GM18861 (cell line): Measurements from ENCODE around the gene COL19A1.

Source experiments
- ATAC-seq: cut with Tn5 transposase; IDR thresholded peaks from one replicate; pipeline ENCODE4 v1.9.1; 2021; ENCODE audit not compliant: unreplicated experiment

The COL19A1 gene

GRCh38 chr6:70118670-70119069 lies 252.3 kb downstream of the COL19A1 start:
- no peak for ATAC-seq

GRCh38 chr6:70119218-70119835 lies 253.0 kb downstream of the COL19A1 start:
- ATAC-seq, result no peak

- peak; percentile 76 for ATAC-seq
Observed at GRCh38 chr6:70124443-70124842, 258.1 kb downstream of the COL19A1 start.

GRCh38 chr6:70124882-70125545 lies 258.7 kb downstream of the COL19A1 start:
- no peak for ATAC-seq

- no peak for ATAC-seq
Observed at GRCh38 chr6:70125602-70126001, 259.2 kb downstream of the COL19A1 start.

- ATAC-seq, result no peak
Observed at GRCh38 chr6:70129341-70129740, 263.0 kb downstream of the COL19A1 start.

GRCh38 chr6:70130865-70131264 lies 264.5 kb downstream of the COL19A1 start:
- ATAC-seq, result peak; percentile 1

GRCh38 chr6:70131528-70131927 lies 265.2 kb downstream of the COL19A1 start:
- peak; percentile 90 for ATAC-seq

- no peak for ATAC-seq
Observed at GRCh38 chr6:70133246-70133645, 266.9 kb downstream of the COL19A1 start.

GRCh38 chr6:70134542-70134941 lies 268.2 kb downstream of the COL19A1 start:
- no peak for ATAC-seq

- ATAC-seq, result no peak
Observed at GRCh38 chr6:70135219-70136160, 269.1 kb downstream of the COL19A1 start.

GRCh38 chr6:70136996-70137395 lies 270.6 kb downstream of the COL19A1 start:
- no peak for ATAC-seq

- ATAC-seq, result no peak
Observed at GRCh38 chr6:70140496-70140895, 274.1 kb downstream of the COL19A1 start.

GRCh38 chr6:70142034-70142433 lies 275.7 kb downstream of the COL19A1 start:
- ATAC-seq, result no peak

GRCh38 chr6:70145178-70145577 lies 278.8 kb downstream of the COL19A1 start:
- no peak for ATAC-seq

GRCh38 chr6:70149209-70149788 lies 282.9 kb downstream of the COL19A1 start:
- no peak for ATAC-seq

- ATAC-seq, result no peak
Observed at GRCh38 chr6:70150521-70150920, 284.2 kb downstream of the COL19A1 start.

- ATAC-seq, result no peak
Observed at GRCh38 chr6:70151616-70152015, 285.3 kb downstream of the COL19A1 start.

GRCh38 chr6:70152786-70153185 lies 286.4 kb downstream of the COL19A1 start:
- ATAC-seq, result no peak

- no peak for ATAC-seq
Observed at GRCh38 chr6:70157086-70157485, 290.7 kb downstream of the COL19A1 start.

GRCh38 chr6:70160276-70160675 lies 293.9 kb downstream of the COL19A1 start:
- no peak for ATAC-seq
